ENCODE results near the gene MIPEP.

The MIPEP gene

DNA sequence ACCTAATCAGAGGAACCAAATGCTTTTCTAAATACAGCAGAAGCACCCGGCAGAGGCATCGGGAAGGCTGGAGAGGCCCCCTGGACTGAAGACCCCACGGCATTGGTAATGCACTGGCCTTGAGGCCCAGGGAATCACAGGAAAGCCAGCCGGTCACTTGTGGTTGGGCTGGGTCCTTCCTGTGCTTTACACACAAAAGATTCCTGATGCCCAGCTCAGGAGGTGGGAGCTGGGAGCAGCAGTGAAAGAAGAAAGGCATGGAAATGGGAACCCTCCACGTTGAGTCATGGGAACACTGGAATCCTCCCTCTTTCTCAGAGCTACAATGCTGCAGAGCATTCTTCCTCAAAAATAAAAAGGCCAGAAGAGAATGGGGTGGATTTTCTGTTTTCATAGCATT lies 192.6 kb downstream of the MIPEP start:
- Histone ChIP-seq H3K4me2 (peak overlapping the region; percentile 86), H3K27me3 (no peaks in the 10 kb centered on the region), H3K27ac (peak overlapping the region; percentile 57; the same call in 1 of the 2 replicates), H3K9ac (no peak overlapping the region), H3K4me1 (peaks cover 24% of the 10 kb centered on the region), H3K4me3 (no peak overlapping the region), H4K20me1 (no peaks in the 10 kb centered on the region), H3K9me3 (no peaks in the 10 kb centered on the region), H3K36me3 (no peaks in the 10 kb centered on the region)
- no peak for TF ChIP-seq Cebpa-rat (IDR thresholded peaks at IDR 0.05)

DNA sequence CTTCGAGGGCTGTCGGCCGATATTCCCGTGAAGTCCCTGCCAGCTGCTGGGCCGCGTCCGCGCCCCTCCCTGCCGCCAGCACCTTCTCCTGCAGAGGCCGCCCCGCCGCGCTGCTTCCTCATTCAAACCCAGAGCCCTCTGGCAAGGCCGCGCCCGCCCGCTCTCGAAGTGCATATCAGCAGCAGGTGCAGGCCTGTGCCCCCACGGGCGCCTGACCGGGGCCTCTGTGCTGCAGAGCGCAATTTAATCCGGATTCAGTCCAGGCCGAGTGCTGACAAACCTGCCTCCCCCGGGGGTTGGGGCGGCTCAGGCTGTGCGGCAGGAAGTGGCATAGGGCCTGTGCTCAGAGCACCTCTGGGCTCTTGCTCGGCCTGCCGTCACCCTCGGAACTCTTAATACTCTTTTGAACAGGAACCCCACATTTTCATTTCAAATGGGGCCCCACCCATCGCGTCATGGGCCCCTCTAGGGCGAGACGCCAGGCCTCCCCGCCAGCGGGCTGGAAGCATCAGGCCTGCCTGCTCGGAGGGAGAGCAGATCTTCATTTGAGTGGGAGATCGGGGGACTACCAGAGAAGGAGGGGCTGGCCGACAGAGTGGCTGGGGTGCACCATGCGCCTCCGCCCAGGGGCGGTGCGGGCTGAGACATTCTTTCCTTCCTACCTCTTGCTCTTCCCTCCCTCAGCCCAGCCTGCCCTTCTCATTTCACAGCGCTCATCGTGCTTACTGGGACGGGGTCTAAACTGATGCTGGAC lies 193.3 kb downstream of the MIPEP start:
- Histone ChIP-seq H3K4me1 (peaks cover 19% of the 10 kb centered on the region), H3K4me2 (peak overlapping the region; percentile 86), H3K9ac (peak overlapping the region; percentile 4), H3K9me3 (no peaks in the 10 kb centered on the region), H3K36me3 (no peaks in the 10 kb centered on the region), H3K4me3 (peak overlapping the region; percentile 27), H3K27ac (peak overlapping the region; percentile 57), H4K20me1 (no peaks in the 10 kb centered on the region), H3K27me3 (no peaks in the 10 kb centered on the region)
- no peak for TF ChIP-seq Cebpa-rat (IDR thresholded peaks at IDR 0.05)

DNA sequence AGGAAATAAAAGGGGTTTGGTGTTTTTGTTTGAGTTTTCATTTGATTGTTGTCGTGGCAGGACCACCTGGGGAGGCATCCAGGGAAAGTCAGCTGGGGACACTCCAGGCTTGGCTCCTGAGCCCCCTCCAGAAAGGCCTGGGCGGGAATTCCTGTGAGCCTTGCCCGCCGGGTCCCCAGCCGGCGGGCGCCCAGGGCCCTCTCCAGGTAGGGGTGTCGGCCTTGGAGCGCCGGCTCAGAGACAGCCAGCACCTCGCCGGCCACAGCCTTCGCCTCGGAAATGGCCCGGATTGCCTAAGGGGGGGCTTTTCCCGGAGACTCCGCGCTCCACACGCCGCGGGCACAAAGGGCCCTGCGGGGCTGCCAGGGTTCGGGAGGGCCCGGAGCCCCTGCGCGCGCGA lies 194.0 kb downstream of the MIPEP start:
- peaks cover 19% of the 10 kb centered on the region for H3K4me1 ChIP-seq
- H4K20me1 ChIP-seq: no peaks in the 10 kb centered on the region
- H3K27me3 ChIP-seq: no peaks in the 10 kb centered on the region
- peak overlapping the region; percentile 27; the same call in 1 of the 2 replicates for H3K4me3 ChIP-seq
- peak overlapping the region; percentile 57 for H3K27ac ChIP-seq
- TF ChIP-seq Cebpa-rat (IDR thresholded peaks at IDR 0.05): no peak
- peak overlapping the region; percentile 86 for H3K4me2 ChIP-seq
- H3K36me3 ChIP-seq: no peaks in the 10 kb centered on the region
- H3K9me3 ChIP-seq: no peaks in the 10 kb centered on the region
- H3K9ac ChIP-seq: peak overlapping the region; percentile 4

DNA sequence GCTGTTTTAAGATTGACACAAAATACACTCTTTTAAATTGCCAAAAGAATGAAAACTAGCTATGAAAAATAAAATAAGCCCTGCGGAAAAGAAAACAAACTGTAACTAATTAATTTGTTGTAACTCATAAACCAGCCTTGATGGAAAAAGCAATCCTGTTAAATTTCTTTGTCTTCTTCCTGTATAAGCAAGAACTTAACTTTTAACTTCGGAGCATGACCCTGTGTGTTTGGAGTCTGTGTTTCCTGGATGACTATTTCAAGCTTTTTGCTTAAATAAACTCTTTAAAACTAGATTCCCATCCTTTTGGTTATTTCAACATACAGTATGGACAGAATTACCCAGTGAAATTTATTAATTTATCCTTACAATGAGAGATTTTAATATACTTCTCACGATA lies 196.4 kb downstream of the MIPEP start:
- no peak for TF ChIP-seq Cebpa-rat (IDR thresholded peaks at IDR 0.05)
- no peaks in the 10 kb centered on the region for H3K27me3 ChIP-seq
- peaks cover 19% of the 10 kb centered on the region for H3K4me1 ChIP-seq

DNA sequence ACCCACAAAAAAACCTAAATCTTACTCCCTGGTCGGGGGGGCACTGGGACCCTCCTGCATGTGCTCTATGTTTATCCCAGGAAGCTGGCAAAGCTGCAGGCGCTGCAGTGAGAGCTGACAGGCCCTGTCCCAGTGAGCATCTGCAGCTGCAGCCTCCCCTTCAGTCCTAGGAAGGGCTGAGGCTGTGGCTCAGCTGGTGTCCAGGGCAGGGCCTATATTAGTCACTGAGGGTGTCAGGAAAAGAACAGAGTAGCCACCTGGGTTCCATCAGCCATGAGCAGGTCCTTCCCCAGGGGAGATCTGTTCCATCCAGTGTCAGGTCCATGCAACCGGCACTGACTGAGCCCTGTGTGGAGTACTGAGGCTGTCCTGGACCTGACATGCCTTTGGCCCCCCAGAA lies 198.5 kb downstream of the MIPEP start:
- Histone ChIP-seq H3K9me3 (peaks cover 2% of the 10 kb centered on the region), H4K20me1 (no peaks in the 10 kb centered on the region), H3K4me1 (peaks cover 9% of the 10 kb centered on the region), H3K9ac (no peak overlapping the region), H3K27ac (no peak overlapping the region), H3K36me3 (no peaks in the 10 kb centered on the region), H3K4me3 (no peak overlapping the region), H3K27me3 (no peaks in the 10 kb centered on the region), H3K4me2 (no peak overlapping the region)
- no peak for TF ChIP-seq Cebpa-rat (IDR thresholded peaks at IDR 0.05)

More for the DNA sequence above, 196.4 kb downstream of the MIPEP start:
- no peaks in the 10 kb centered on the region for H3K9me3 ChIP-seq
- H3K36me3 ChIP-seq: no peaks in the 10 kb centered on the region
- H3K27ac ChIP-seq: no peak overlapping the region
- H3K4me3 ChIP-seq: no peak overlapping the region
- no peaks in the 10 kb centered on the region for H4K20me1 ChIP-seq
- H3K4me2 ChIP-seq: no peak overlapping the region
- no peak overlapping the region for H3K9ac ChIP-seq

DNA sequence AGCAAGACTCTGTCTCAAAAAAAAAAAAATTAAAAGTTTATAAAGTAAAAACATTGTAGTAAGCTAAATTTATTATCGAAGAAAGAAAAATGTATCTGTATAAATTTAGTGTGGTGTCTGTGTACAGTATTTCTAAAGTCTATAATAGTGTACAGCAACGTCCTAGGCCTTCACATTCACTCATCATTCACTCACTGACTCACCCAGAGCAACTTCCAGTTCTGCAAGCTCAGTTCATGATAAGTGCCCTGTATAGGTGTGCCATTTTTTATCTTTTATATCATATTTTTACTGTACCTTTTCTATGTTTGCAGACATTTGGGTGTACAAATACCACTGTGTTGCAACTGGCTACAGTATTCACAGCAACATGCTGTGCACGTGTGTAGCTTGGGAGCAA lies 200.9 kb downstream of the MIPEP start:
- Histone ChIP-seq H3K27ac (no peak overlapping the region), H3K4me3 (no peak overlapping the region), H4K20me1 (no peaks in the 10 kb centered on the region), H3K9ac (no peak overlapping the region), H3K27me3 (no peaks in the 10 kb centered on the region), H3K36me3 (no peaks in the 10 kb centered on the region), H3K9me3 (peaks cover 24% of the 10 kb centered on the region), H3K4me1 (no peaks in the 10 kb centered on the region), H3K4me2 (no peak overlapping the region)
- no peak for TF ChIP-seq Cebpa-rat (IDR thresholded peaks at IDR 0.05)

DNA sequence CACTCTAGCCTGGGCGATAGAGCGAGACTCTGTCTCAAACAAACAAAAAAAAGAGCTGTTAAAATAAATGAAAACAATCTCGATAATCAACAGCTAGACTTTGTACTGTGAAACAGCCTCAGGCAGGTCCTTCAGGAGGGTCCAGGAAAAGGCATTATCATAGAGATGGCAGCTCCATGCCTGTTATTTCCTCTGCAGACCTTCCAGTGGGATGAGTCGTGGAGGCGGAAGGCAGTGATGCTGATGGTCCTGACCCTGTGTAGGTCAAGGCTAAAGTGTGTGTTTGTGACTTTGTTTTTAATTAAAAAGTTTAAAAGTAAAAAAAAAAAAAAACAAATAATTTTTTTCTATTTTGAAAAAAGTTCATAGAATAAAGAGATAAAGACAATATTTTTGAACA lies 201.6 kb downstream of the MIPEP start:
- peaks cover 29% of the 10 kb centered on the region for H3K9me3 ChIP-seq
- H3K27me3 ChIP-seq: no peaks in the 10 kb centered on the region
- H4K20me1 ChIP-seq: no peaks in the 10 kb centered on the region
- no peaks in the 10 kb centered on the region for H3K36me3 ChIP-seq
- H3K27ac ChIP-seq: no peak overlapping the region
- H3K4me3 ChIP-seq: no peak overlapping the region
- TF ChIP-seq Cebpa-rat (IDR thresholded peaks at IDR 0.05): no peak
- H3K4me2 ChIP-seq: no peak overlapping the region
- H3K9ac ChIP-seq: no peak overlapping the region
- no peaks in the 10 kb centered on the region for H3K4me1 ChIP-seq

DNA sequence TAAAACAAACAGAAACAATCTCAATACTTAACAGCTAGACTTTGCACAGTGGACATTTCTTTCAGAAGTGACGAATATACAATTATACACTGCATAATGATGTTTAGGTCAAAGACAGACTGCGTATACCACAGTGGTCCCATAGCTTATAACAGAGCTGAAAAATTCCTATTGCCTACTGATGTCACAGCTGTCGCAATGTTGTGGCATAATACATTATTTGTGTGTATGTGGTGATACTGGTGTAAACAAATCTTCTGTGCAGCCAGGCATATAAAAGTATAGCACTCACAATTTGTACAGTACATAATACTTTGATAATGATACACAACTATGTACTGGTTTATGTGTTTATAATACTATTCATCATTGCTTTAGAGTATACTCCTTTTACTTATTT lies 202.3 kb downstream of the MIPEP start:
- no peak for TF ChIP-seq Cebpa-rat (IDR thresholded peaks at IDR 0.05)
- Histone ChIP-seq H3K9ac (no peak overlapping the region), H3K36me3 (no peaks in the 10 kb centered on the region), H3K9me3 (peaks cover 29% of the 10 kb centered on the region), H3K27me3 (no peaks in the 10 kb centered on the region), H3K4me1 (no peaks in the 10 kb centered on the region), H4K20me1 (no peaks in the 10 kb centered on the region), H3K4me3 (no peak overlapping the region), H3K4me2 (no peak overlapping the region), H3K27ac (no peak overlapping the region)

DNA sequence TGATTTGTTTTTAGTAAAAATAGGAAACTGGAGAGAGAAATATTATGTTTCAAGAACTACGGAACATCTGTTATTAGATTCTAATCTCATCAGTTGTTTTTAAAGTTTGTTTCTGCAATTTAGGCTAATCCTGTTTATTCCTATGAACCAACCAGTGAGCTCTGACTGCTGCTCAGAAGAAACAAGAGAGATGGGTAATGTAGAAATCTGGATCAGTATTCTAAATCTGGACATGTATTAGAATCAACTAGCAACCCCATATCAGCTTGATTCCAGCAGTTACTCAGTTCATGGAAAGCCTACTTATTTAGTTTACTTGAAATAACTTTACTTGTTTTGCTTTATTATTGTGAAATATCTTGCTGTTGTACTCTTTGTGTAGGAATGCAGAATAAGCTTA lies 203.8 kb downstream of the MIPEP start:
- H3K4me2 ChIP-seq: no peak overlapping the region
- H3K27ac ChIP-seq: no peak overlapping the region
- H3K4me1 ChIP-seq: no peaks in the 10 kb centered on the region
- H3K4me3 ChIP-seq: no peak overlapping the region
- H3K27me3 ChIP-seq: no peaks in the 10 kb centered on the region
- no peak overlapping the region for H3K9ac ChIP-seq
- H4K20me1 ChIP-seq: no peaks in the 10 kb centered on the region
- H3K36me3 ChIP-seq: no peaks in the 10 kb centered on the region
- peaks cover 29% of the 10 kb centered on the region for H3K9me3 ChIP-seq
- no peak; the same call in 1 of the 2 replicates for TF ChIP-seq Cebpa-rat (IDR thresholded peaks at IDR 0.05)

DNA sequence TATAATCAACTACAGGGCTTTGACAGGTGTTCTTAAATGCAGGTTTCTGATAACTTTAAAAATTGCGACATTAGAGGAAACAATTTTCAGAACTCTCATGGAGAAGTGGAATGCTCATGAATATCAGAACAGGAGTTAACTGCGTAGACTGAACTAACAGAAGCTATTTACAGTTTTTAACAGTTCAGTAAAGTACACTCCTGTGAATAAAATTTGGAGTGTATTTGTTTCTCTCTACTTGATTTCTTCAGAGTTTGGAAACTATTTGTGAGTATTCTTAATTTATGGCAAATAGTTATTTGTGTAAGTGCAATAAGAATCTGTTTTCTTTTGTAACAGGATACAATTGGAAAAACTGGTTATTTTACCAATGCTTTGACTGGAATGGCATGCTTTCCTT lies 204.6 kb downstream of the MIPEP start:
- H3K27ac ChIP-seq: no peak overlapping the region
- H3K4me1 ChIP-seq: no peaks in the 10 kb centered on the region
- H3K9me3 ChIP-seq: peaks cover 29% of the 10 kb centered on the region
- H3K27me3 ChIP-seq: no peaks in the 10 kb centered on the region
- no peak overlapping the region for H3K4me3 ChIP-seq
- H3K4me2 ChIP-seq: no peak overlapping the region
- H3K36me3 ChIP-seq: no peaks in the 10 kb centered on the region
- no peaks in the 10 kb centered on the region for H4K20me1 ChIP-seq
- TF ChIP-seq Cebpa-rat (IDR thresholded peaks at IDR 0.05): no peak
- no peak overlapping the region for H3K9ac ChIP-seq
